B cell (primary cell): ENCODE results near the gene EP400. TPM values are rescaled to one million over a fixed set of nuclear protein-coding genes. Genes with fewer than 3 reads are reported as not detected.

Experiments
- ATAC-seq: fragments of 200-7000 bp; cut with Tn5 transposase; one replicate; pipeline ENCODE4 v1.10.0; 2021; ENCODE audit warnings: low read depth, mild to moderate bottlenecking, moderate number of reproducible peaks, moderate library complexity
- CTCF ChIA-PET: fragments of 350-600 bp; sonication (Branson Sonifier 250); formaldehyde crosslinking; loops from one replicate; lab custom pipeline; 2021; ENCODE audit warnings: antibody characterized with exemption, inconsistent platforms; lab: Charles Lee
- POLR2A ChIA-PET: fragments of 350-600 bp; sonication (Branson Sonifier 250); formaldehyde crosslinking; loops from one replicate; lab custom pipeline; 2021; ENCODE audit warnings: antibody characterized with exemption; lab: Charles Lee
- DNase-seq: peaks from one replicate; pipeline ENCODE4 v3.0.0; 2013
- H2AFZ ChIP-seq: 2 replicates; pipeline ENCODE4 v1.6.1; 2012; ENCODE audit warnings: mild to moderate bottlenecking, low read depth, low read length; ENCODE audit not compliant: insufficient read depth, poor library complexity, severe bottlenecking
- H3K27ac ChIP-seq, 2 donors: 1 replicate in 1 of 2; 2 replicates in 1 of 2; pipeline ENCODE4 v1.5.1; 2012 to 2013; ENCODE audit warnings: low read length in 2 of 2, mild to moderate bottlenecking in 2 of 2, moderate library complexity in 1 of 2
- H3K27me3 ChIP-seq, 4 experiments: fragments of 200-600 bp in 1 of 4; sonication (generic) in 1 of 4; replicated peaks in 1 of 4; 1 replicate in 2 of 4; 2 replicates in 2 of 4; pipeline versions ENCODE4 v1.6.1 to v1.7.0; 2013 to 2016; ENCODE audit warnings: low read length in 3 of 4, mild to moderate bottlenecking in 2 of 4, mixed read lengths in 1 of 4, moderate library complexity in 1 of 4; ENCODE audit not compliant: insufficient read depth in 4 of 4, control insufficient read depth in 3 of 4; ENCODE audit errors: control extremely low read depth in 1 of 4
- H3K36me3 ChIP-seq, 2 experiments: replicated peaks in 1 of 2; 1 replicate in 1 of 2; 2 replicates in 1 of 2; pipeline versions ENCODE4 v1.6.1 to v1.7.1; 2013; ENCODE audit warnings: low read length in 1 of 2; ENCODE audit not compliant: insufficient read depth in 2 of 2, control insufficient read depth in 1 of 2; ENCODE audit errors: control extremely low read depth in 1 of 2, extremely low read depth in 1 of 2
- H3K4me1 ChIP-seq, 2 donors: fragments of 200-600 bp in 1 of 2; sonication (generic) in 1 of 2; 1 replicate in 1 of 2; 2 replicates in 1 of 2; pipeline versions ENCODE4 v1.5.1 to v1.6.1; 2013 to 2017; ENCODE audit warnings: low read length in 2 of 2; ENCODE audit not compliant: control insufficient read depth in 2 of 2, insufficient read depth in 2 of 2
- H3K4me2 ChIP-seq: replicated peaks from 2 replicates; pipeline ENCODE3; 2012; ENCODE audit warnings: mild to moderate bottlenecking, low read depth, low read length; ENCODE audit not compliant: poor library complexity, severe bottlenecking
- H3K4me3 ChIP-seq, 5 experiments: fragments of 200-600 bp in 1 of 5; sonication (generic) in 1 of 5; 1 replicate in 3 of 5; 2 replicates in 2 of 5; pipeline versions ENCODE4 v1.5.1 to v1.7.0; 2011 to 2016; ENCODE audit warnings: low read length in 4 of 5, mild to moderate bottlenecking in 4 of 5, low read depth in 2 of 5, control low read depth in 1 of 5, moderate library complexity in 1 of 5; ENCODE audit not compliant: insufficient read depth in 1 of 5; ENCODE audit errors: control extremely low read depth in 1 of 5, extremely low read depth in 1 of 5
- H3K79me2 ChIP-seq: fragments of 200-600 bp; sonication (generic); one replicate; pipeline ENCODE4 v1.6.0; 2016; ENCODE audit warnings: low read length; ENCODE audit not compliant: control insufficient read depth, insufficient read depth
- H3K9ac ChIP-seq: fragments of 200-600 bp; sonication (generic); 2 replicates; pipeline ENCODE4 v1.6.1; 2017; ENCODE audit warnings: mild to moderate bottlenecking, low read length, moderate library complexity
- H3K9me3 ChIP-seq, 3 donors: one replicate each; pipeline versions ENCODE4 v1.6.1 to v1.7.1; 2013; ENCODE audit warnings: low read length in 2 of 3; ENCODE audit not compliant: control insufficient read depth in 2 of 3, insufficient read depth in 1 of 3; ENCODE audit errors: control extremely low read depth in 1 of 3
- H4K20me1 ChIP-seq: 2 replicates; pipeline ENCODE4 v1.6.0; 2012; ENCODE audit warnings: mild to moderate bottlenecking, low read length; ENCODE audit not compliant: insufficient read depth, control insufficient read depth, poor library complexity, severe bottlenecking
- H3K27ac Mint-ChIP-seq: one replicate; pipeline ENCODE4 v1.8.0; 2021; ENCODE audit warnings: mixed read lengths
- H3K27me3 Mint-ChIP-seq: one replicate; pipeline ENCODE4 v1.8.0; 2021; ENCODE audit warnings: mixed read lengths
- H3K4me1 Mint-ChIP-seq: one replicate; pipeline ENCODE4 v1.8.0; 2021; ENCODE audit warnings: mixed read lengths
- H3K4me3 Mint-ChIP-seq: one replicate; pipeline ENCODE4 v1.8.0; 2021; ENCODE audit warnings: mixed read lengths
- H3K9me3 Mint-ChIP-seq: one replicate; pipeline ENCODE4 v1.8.0; 2022; ENCODE audit warnings: mixed read lengths; ENCODE audit not compliant: insufficient read depth
- CTCF ChIP-seq: fragments of 200-600 bp; IDR thresholded peaks from one replicate; pipeline ENCODE4 v1.8.0; 2022; ENCODE audit warnings: antibody characterized with exemption, mild to moderate bottlenecking
- EZH2 ChIP-seq: IDR thresholded peaks from 2 replicates; pipeline ENCODE4 v1.6.1; 2012; ENCODE audit warnings: borderline replicate concordance, low read depth, mild to moderate bottlenecking, moderate library complexity, low read length; ENCODE audit not compliant: insufficient read depth, poor library complexity, severe bottlenecking
- WGBS: methylation state at CpG from one replicate; pipeline ENCODE4 v1.1.5; 2013; ENCODE audit warnings: missing lambda C conversion rate; ENCODE audit not compliant: insufficient coverage; 5-methylcytosine and 5-hydroxymethylcytosine counted together
- intact Hi-C: fragments of 100-400 bp; cut with micrococcal nuclease; formaldehyde crosslinking; loops from one replicate; pipeline ENCODE4 v1.10.0; 2022
- polyA plus RNA-seq: library from polyadenylated mRNA; depleted of rRNA; stranded (reverse); fragments of >200 nt; gene quantifications from 2 replicates; pipeline ENCODE4 v1.2.3, GENCODE V29; 2012
- total RNA-seq, 2 donors: library from RNA; stranded (reverse); fragments of 120-200 nt in 1 of 2; gene quantifications; 1 replicate in 1 of 2; 2 replicates in 1 of 2; pipeline versions ENCODE4 v1.2.3 to v1.2.4, GENCODE V29; 2013 to 2022

The EP400 gene
- total and polyA plus RNA-seq, 2 donors (not counting 1 experiment from before 2014, with no cell fraction given), result 17.3 to 82.2 TPM

GRCh38 chr12:132127041-132127440 lies 177.3 kb downstream of the EP400 start:
- Mint-ChIP-seq H3K27ac (no peak overlapping the region), H3K4me3 (no peak overlapping the region), H3K27me3 (no peaks in the 10 kb centered on the region), H3K9me3 (peaks cover 2% of the 10 kb centered on the region), H3K4me1 (no peaks in the 10 kb centered on the region)
- H3K27ac ChIP-seq, result no peak overlapping the region
- no peak for DNase-seq
- H3K27me3 ChIP-seq, result no peaks in the 10 kb centered on the region
- H3K4me3 ChIP-seq, result no peak overlapping the region
- no peak overlapping the region for H3K9ac ChIP-seq
- H3K9me3 ChIP-seq, result peaks cover 0 to 3% (median 0%) of the 10 kb centered on the region in 3 donors
- H3K79me2 ChIP-seq, result peaks cover 6% of the 10 kb centered on the region
- intact Hi-C loops, result no loop called here
- no peak overlapping the region for H2AFZ ChIP-seq
- no peak overlapping the region for H3K4me2 ChIP-seq
- WGBS, result 97% methylated on average over 6 of the region's 8 CpGs
- ATAC-seq, result no peak
- TF ChIP-seq CTCF, result no peak
- no peak for TF ChIP-seq EZH2
- ChIA-PET POLR2A (no interaction called here), CTCF (no interaction called here)
- H3K36me3 ChIP-seq, result peaks cover 0 to 32% of the 10 kb centered on the region in 2 experiments
- H4K20me1 ChIP-seq, result no peaks in the 10 kb centered on the region
- H3K4me1 ChIP-seq, result no peaks in the 10 kb centered on the region

- TF ChIP-seq CTCF (no peak), EZH2 (no peak)
- Histone ChIP-seq H3K4me3 (no peak overlapping the region), H3K9me3 (peaks cover 0 to 3% (median 0%) of the 10 kb centered on the region in 3 donors), H3K4me1 (no peaks in the 10 kb centered on the region), H3K27me3 (no peaks in the 10 kb centered on the region), H3K36me3 (peaks cover 0 to 26% of the 10 kb centered on the region in 2 experiments), H3K79me2 (peaks cover 5% of the 10 kb centered on the region), H3K9ac (no peak overlapping the region), H4K20me1 (no peaks in the 10 kb centered on the region), H3K27ac (no peak overlapping the region), H2AFZ (no peak overlapping the region), H3K4me2 (no peak overlapping the region)
- no peak for ATAC-seq
- WGBS, result 94% methylated on average over 3 of the region's 3 CpGs
- Mint-ChIP-seq H3K4me3 (no peak overlapping the region), H3K9me3 (peaks cover 2% of the 10 kb centered on the region), H3K27ac (no peak overlapping the region), H3K27me3 (no peaks in the 10 kb centered on the region), H3K4me1 (no peaks in the 10 kb centered on the region)
- ChIA-PET CTCF (no interaction called here), POLR2A (no interaction called here)
- intact Hi-C loops, result no loop called here
- DNase-seq, result no peak
Observed at GRCh38 chr12:132129007-132129406, 179.3 kb downstream of the EP400 start.
